ENCODE measurements around the gene CARD19.

GRCh38 chr9:93092251-93092991 is 3.6 kb upstream of the CARD19 start:
- TF ChIP-seq CTCF (IDR thresholded peaks at IDR 0.05) (no peak), POLR2A (IDR thresholded peaks at IDR 0.05) (no peak)
